GM12878 (cell line): ENCODE results near the gene UPF1. TPM values are rescaled to one million over a fixed set of nuclear protein-coding genes. Genes with fewer than 3 reads are reported as not detected.

Source experiments
- ATAC-seq: fragments of 200-7000 bp; cut with Tn5 transposase; 3 replicates; pipeline ENCODE4 v1.9.1; 2020; ENCODE audit warnings: mild to moderate bottlenecking, moderate library complexity
- BruUV-seq: library from RNA; stranded (reverse); fragments of 400-500 nt; replicated peaks from 2 replicates; lab custom pipeline; 2021; lab: Mats Ljungman, UMichigan
- CTCF ChIA-PET: fragments of 300-600 bp; sonication (Branson Sonifier 250); formaldehyde crosslinking; extraction: SDS; loops from one replicate; lab custom pipeline; 2021; ENCODE audit warnings: inconsistent platforms; lab: Yijun Ruan, JAX
- POLR2A ChIA-PET: fragments of 350-600 bp; formaldehyde crosslinking; extraction: SDS; loops from one replicate; lab custom pipeline; 2021; ENCODE audit warnings: inconsistent platforms; lab: Charles Lee
- RAD21 ChIA-PET: fragments of 300-600 bp; sonication (Branson Sonifier 250); formaldehyde crosslinking; loops from one replicate; lab custom pipeline; 2023; ENCODE audit warnings: antibody characterized with exemption; ENCODE audit not compliant: unreplicated experiment; lab: Charles Lee
- SMC1A ChIA-PET: fragments of 300-600 bp; sonication (Branson Sonifier 250); formaldehyde crosslinking; loops from one replicate; lab custom pipeline; 2023; ENCODE audit not compliant: unreplicated experiment, uncharacterized antibody; lab: Charles Lee
- DNase-seq: peaks from one replicate; pipeline ENCODE4 v3.0.0-alpha.2; 2011; ENCODE audit warnings: low read depth, low spot score
- FAIRE-seq: peaks from 3 replicates; lab custom pipeline; 2011; peaks lifted over from hg19 to GRCh38; lab: Jason Lieb, UNC
- H2AFZ ChIP-seq: 2 replicates; pipeline ENCODE4 v1.6.0; 2011; ENCODE audit warnings: low read depth, low read length, control low read depth; ENCODE audit not compliant: control insufficient read depth
- H3K27ac ChIP-seq: 2 replicates; pipeline ENCODE4 v1.5.1; 2011; ENCODE audit warnings: control low read depth; ENCODE audit not compliant: control insufficient read depth, insufficient read depth
- H3K27me3 ChIP-seq, 2 experiments: replicated peaks in 1 of 2; 2 replicates each; pipeline versions ENCODE4 v1.6.0 to v1.6.1; 2011; ENCODE audit warnings: low read length in 1 of 2; ENCODE audit not compliant: control insufficient read depth in 2 of 2, insufficient read depth in 2 of 2
- H3K36me3 ChIP-seq, 2 experiments: 2 replicates each; pipeline ENCODE4 v1.5.1; 2011; ENCODE audit warnings: low read length in 1 of 2; ENCODE audit not compliant: control insufficient read depth in 2 of 2, insufficient read depth in 2 of 2
- H3K4me1 ChIP-seq: 2 replicates; pipeline ENCODE4 v1.6.1; 2011; ENCODE audit warnings: mild to moderate bottlenecking, low read length, moderate library complexity, mixed read lengths; ENCODE audit not compliant: control insufficient read depth, insufficient read depth
- H3K4me2 ChIP-seq: 2 replicates; pipeline ENCODE4 v1.6.0; 2011; ENCODE audit warnings: control low read depth; ENCODE audit not compliant: control insufficient read depth, insufficient read depth
- H3K4me3 ChIP-seq: fragments of 200-600 bp; sonication (generic); 2 replicates; pipeline ENCODE4 v1.5.1; 2016
- H3K79me2 ChIP-seq: 2 replicates; pipeline ENCODE4 v1.6.0; 2011; ENCODE audit warnings: low read length; ENCODE audit not compliant: control insufficient read depth, insufficient read depth
- H3K9ac ChIP-seq: 2 replicates; pipeline ENCODE4 v1.8.0; 2011; ENCODE audit warnings: low read length, control low read depth, mixed read lengths; ENCODE audit not compliant: control insufficient read depth, insufficient read depth
- H3K9me3 ChIP-seq: replicated peaks from 3 replicates; pipeline ENCODE4 v1.5.1; 2011; ENCODE audit warnings: mild to moderate bottlenecking, low read length; ENCODE audit not compliant: control insufficient read depth, insufficient read depth
- H4K20me1 ChIP-seq: 2 replicates; pipeline ENCODE4 v1.6.0; 2011; ENCODE audit not compliant: control insufficient read depth, insufficient read depth
- EED ChIP-seq: sonication (generic); IDR thresholded peaks from 2 replicates; pipeline ENCODE4 v1.6.1; 2016; ENCODE audit warnings: antibody characterized with exemption, low read depth
- EP300 ChIP-seq, 2 experiments: fragments of 150-350 bp in 1 of 2; IDR thresholded peaks; 2 replicates each; pipeline ENCODE4 v1.6.1; 2011 to 2012; ENCODE audit warnings: low read depth in 2 of 2, low read length in 2 of 2, borderline replicate concordance in 1 of 2, improper control_type of control experiment in 1 of 2, inconsistent platforms in 1 of 2; ENCODE audit not compliant: control insufficient read depth in 1 of 2
- GABPA ChIP-seq: IDR thresholded peaks from 2 replicates; pipeline ENCODE4 v1.6.1; 2014; ENCODE audit warnings: antibody characterized with exemption, low read depth, mild to moderate bottlenecking, inconsistent platforms
- HDAC6 ChIP-seq: fragments of 200-600 bp; sonication (generic); IDR thresholded peaks from one replicate; pipeline ENCODE4 v1.8.0; 2017; ENCODE audit warnings: antibody characterized with exemption; ENCODE audit not compliant: unreplicated experiment
- IRF4 ChIP-seq: IDR thresholded peaks from 2 replicates; pipeline ENCODE4 v1.6.1; 2011; ENCODE audit warnings: low read depth, low read length
- NR2C1 ChIP-seq: fragments of 450-650 bp; IDR thresholded peaks from 2 replicates; pipeline ENCODE4 v1.6.1; 2017; ENCODE audit warnings: antibody characterized with exemption, mild to moderate bottlenecking, moderate library complexity
- NR2C2 ChIP-seq: IDR thresholded peaks from 2 replicates; pipeline ENCODE4 v1.6.1; 2011; ENCODE audit warnings: borderline replicate concordance, low read depth; ENCODE audit not compliant: control insufficient read depth, insufficient read length
- NRF1 ChIP-seq: conservative IDR thresholded peaks from 2 replicates; pipeline ENCODE4 v1.6.1; 2011; ENCODE audit warnings: mild to moderate bottlenecking, low read depth, low read length, improper control_type of control experiment
- SIX5 ChIP-seq: IDR thresholded peaks from 2 replicates; pipeline ENCODE4 v1.6.1; 2011; ENCODE audit warnings: mild to moderate bottlenecking, low read depth, low read length, moderate library complexity; ENCODE audit not compliant: severe bottlenecking
- SPI1 ChIP-seq: IDR thresholded peaks from 2 replicates; pipeline ENCODE4 v1.6.1; 2011; ENCODE audit warnings: low read depth, mild to moderate bottlenecking, low read length, moderate library complexity, borderline replicate concordance; ENCODE audit not compliant: insufficient read depth
- SRF ChIP-seq, 2 experiments: IDR thresholded peaks; 2 replicates each; pipeline ENCODE4 v1.6.1; 2011; ENCODE audit warnings: low read depth in 2 of 2, low read length in 2 of 2, mild to moderate bottlenecking in 1 of 2, moderate library complexity in 1 of 2
- TCF3 ChIP-seq: IDR thresholded peaks from 2 replicates; pipeline ENCODE4 v1.6.1; 2012; ENCODE audit warnings: low read depth, mild to moderate bottlenecking, low read length, borderline replicate concordance; ENCODE audit not compliant: insufficient read depth
- ZNF207 ChIP-seq: fragments of 450-650 bp; IDR thresholded peaks from 2 replicates; pipeline ENCODE4 v1.6.1; 2014; ENCODE audit warnings: antibody characterized with exemption, mild to moderate bottlenecking, borderline replicate concordance
- ZNF622 ChIP-seq: fragments of 450-650 bp; IDR thresholded peaks from 2 replicates; pipeline ENCODE4 v1.6.1; 2017; ENCODE audit warnings: mild to moderate bottlenecking, inconsistent platforms
- ZZZ3 ChIP-seq: IDR thresholded peaks from 2 replicates; pipeline ENCODE4 v1.6.1; 2011; ENCODE audit warnings: low read depth; ENCODE audit not compliant: control insufficient read depth, insufficient read length
- WGBS: methylation state at CpG from one replicate; pipeline ENCODE4 v1.1.6; 2016; ENCODE audit warnings: low lambda C conversion rate; ENCODE audit not compliant: insufficient replicate concordance, insufficient coverage; ENCODE audit errors: missing lambda C conversion rate; 5-methylcytosine and 5-hydroxymethylcytosine counted together
- in situ Hi-C: fragments of 300-500 bp; cut with MboI; formaldehyde crosslinking; loops from 9 replicates; pipeline ENCODE4 v1.14.3; 2018; ENCODE audit warnings: mixed read lengths
- intact Hi-C: fragments of 100-400 bp; cut with micrococcal nuclease; formaldehyde crosslinking; loops from one replicate; pipeline ENCODE4 v1.14.2; 2022; ENCODE audit not compliant: unreplicated experiment
- polyA plus RNA-seq, 11 experiments: library from polyadenylated mRNA; depleted of rRNA in 4 of 11; unstranded in 6 of 11; stranded (reverse) in 5 of 11; fragments of >200 nt; fragmentation: Nextera tagmentation in 4 of 11; fragmentation: Illumina TruSeq in 1 of 11; extraction: Ambion mirVana in 4 of 11; extraction: Trizol in 1 of 11; gene quantifications; 1 replicate in 1 of 11; 2 replicates in 10 of 11; pipeline versions ENCODE4 v1.2.1 to v1.2.3, GENCODE V29; 2011 to 2016; ENCODE audit warnings: inconsistent platforms in 2 of 11, missing spikeins in 2 of 11, low read depth in 1 of 11
- total RNA-seq, 4 experiments: library from RNA; depleted of rRNA in 3 of 4; stranded (reverse); fragments of >200 nt in 3 of 4; fragmentation: Illumina TruSeq in 1 of 4; extraction: Trizol in 1 of 4; gene quantifications; 2 replicates each; pipeline versions ENCODE4 v1.2.1 to v1.2.3, GENCODE V29; 2013 to 2021
- TF ChIP-seq, protein P1 (sequence below): IDR thresholded peaks from 2 replicates; pipeline ENCODE4 v1.6.1; 2011; ENCODE audit warnings: low read depth, low read length, improper control_type of control experiment, borderline replicate concordance

The UPF1 gene
- total and polyA plus RNA-seq, 10 of the 15 experiments (the other 5 are each of a cell fraction or from before 2014, with no cell fraction given) = 0.58 to 80.9 (median 18.7) TPM

- WGBS = 81% methylated on average over 5 of the region's 5 CpGs
- POLR2A ChIA-PET = interaction anchor here (1.2 kb wide), 1 partner anchor 43 kb away, joined by 3 read pairs; the partner anchor contains the start of gene COPE
These were observed 44.0 kb downstream of the UPF1 start for GRCh38 chr19:18875726-18876125.

More at GRCh38 chr19:18875726-18876125, 44.0 kb downstream of the UPF1 start:
- Histone ChIP-seq H3K9me3 (no peaks in the 10 kb centered on the region), H3K4me1 (no peaks in the 10 kb centered on the region), H2AFZ (no peak overlapping the region), H3K9ac (no peak overlapping the region), H4K20me1 (no peaks in the 10 kb centered on the region), H3K36me3 (no peaks in the 10 kb centered on the region), H3K79me2 (no peaks in the 10 kb centered on the region), H3K4me3 (no peak overlapping the region), H3K27ac (no peak overlapping the region), H3K27me3 (no peaks in the 10 kb centered on the region), H3K4me2 (no peak overlapping the region)
- TF ChIP-seq SPI1 (no peak), ZZZ3 (no peak), SRF (IDR thresholded peaks at IDR 0.05; ENCODE audit: low read depth in 2 of 2, low read length in 2 of 2) (no peak), TCF3 (no peak), IRF4 (no peak), SIX5 (no peak), NRF1 (no peak), EP300 (IDR thresholded peaks at IDR 0.05; ENCODE audit: borderline replicate concordance in 1 of 2, control insufficient read depth in 1 of 2, low read depth in 2 of 2, low read length in 2 of 2) (no peak), ZNF207 (no peak), NR2C1 (no peak), ZNF622 (no peak), NR2C2 (no peak), EED (no peak), HDAC6 (no peak), GABPA (no peak)
- TF ChIP-seq, protein P1, sequence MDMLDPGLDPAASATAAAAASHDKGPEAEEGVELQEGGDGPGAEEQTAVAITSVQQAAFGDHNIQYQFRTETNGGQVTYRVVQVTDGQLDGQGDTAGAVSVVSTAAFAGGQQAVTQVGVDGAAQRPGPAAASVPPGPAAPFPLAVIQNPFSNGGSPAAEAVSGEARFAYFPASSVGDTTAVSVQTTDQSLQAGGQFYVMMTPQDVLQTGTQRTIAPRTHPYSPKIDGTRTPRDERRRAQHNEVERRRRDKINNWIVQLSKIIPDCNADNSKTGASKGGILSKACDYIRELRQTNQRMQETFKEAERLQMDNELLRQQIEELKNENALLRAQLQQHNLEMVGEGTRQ = no peak
- DNase-seq (no peak), ATAC-seq (no peak), FAIRE-seq (no peak)
- BruUV-seq = no TSS peak
- ChIA-PET SMC1A (interaction anchor here (0.6 kb wide), 1 partner anchor 365 kb away, joined by 3 read pairs; no protein-coding TSS in a partner anchor), RAD21 (interaction anchor here (1.4 kb wide), 1 partner anchor 9 kb away, joined by 3 read pairs; no protein-coding TSS in a partner anchor), CTCF (interaction anchor here (1.3 kb wide), 1 partner anchor 111 kb away, joined by 6 read pairs; no protein-coding TSS in a partner anchor)
- intact Hi-C loops = no loop called here
- in situ Hi-C loops = no loop called here
